Measurements from ENCODE around the gene SIK3. TPM values are rescaled to one million over a fixed set of nuclear protein-coding genes. Genes with fewer than 3 reads are reported as not detected.

The SIK3 gene
- total RNA-seq, 1 experiment from 2014 or later, result 31.4 TPM

GRCh38 chr11:116860303-116860702, 237.9 kb downstream of the SIK3 start:
- Histone ChIP-seq H2AK5ac (ENCODE audit: insufficient read length, low read length) (no peak overlapping the region), H3K79me1 (ENCODE audit: insufficient read depth, low read depth, low read length, poor library complexity, severe bottlenecking) (no peaks in the 10 kb centered on the region), H2BK5ac (ENCODE audit: insufficient read length, low read length) (no peak overlapping the region), H3K18ac (ENCODE audit: insufficient read length, low read depth, low read length) (no peak overlapping the region), H2BK12ac (ENCODE audit: insufficient read length, low read depth, low read length) (no peak overlapping the region), H2BK120ac (ENCODE audit: low read depth, low read length, poor library complexity, severe bottlenecking) (no peak overlapping the region), H3K4me1 (ENCODE audit: insufficient read depth, low read length) (no peaks in the 10 kb centered on the region), H2BK15ac (ENCODE audit: low read depth, low read length) (no peak overlapping the region), H3K79me2 (ENCODE audit: insufficient read depth, low read length) (no peaks in the 10 kb centered on the region), H4K8ac (replicated peaks; ENCODE audit: insufficient read length, low read depth, low read length) (no peak overlapping the region), H3K9me3 (ENCODE audit: control insufficient read depth, low read depth, low read length) (no peaks in the 10 kb centered on the region), H3K4me2 (ENCODE audit: insufficient read depth, insufficient read length, low read length) (no peak overlapping the region), H3K14ac (ENCODE audit: insufficient read depth, low read length) (no peak overlapping the region), H3K27me3 (ENCODE audit: insufficient read depth, low read length) (no peaks in the 10 kb centered on the region), H4K20me1 (ENCODE audit: control insufficient read depth, insufficient read depth, insufficient read length) (no peaks in the 10 kb centered on the region), H3K23me2 (ENCODE audit: insufficient read length, low read depth, low read length, poor library complexity, severe bottlenecking) (no peaks in the 10 kb centered on the region), H2BK20ac (ENCODE audit: low read depth, low read length, poor library complexity, severe bottlenecking) (no peak overlapping the region), H3K9ac (ENCODE audit: extremely low read depth, insufficient read length, low read length) (no peak overlapping the region), H3K4ac (ENCODE audit: low read depth, low read length) (no peak overlapping the region), H3T11ph (ENCODE audit: low read length) (no peak overlapping the region), H2AFZ (ENCODE audit: low read length) (no peak overlapping the region), H3K27ac (ENCODE audit: insufficient read length, low read depth, low read length) (no peak overlapping the region), H4K5ac (ENCODE audit: insufficient read length, low read depth, low read length) (no peak overlapping the region), H3K23ac (ENCODE audit: insufficient read length, low read depth, low read length) (no peak overlapping the region), H3K56ac (ENCODE audit: insufficient read length, low read depth, low read length) (no peak overlapping the region), H4K91ac (ENCODE audit: insufficient read length, low read depth, low read length) (no peak overlapping the region)
- no peaks in the 10 kb centered on the region for H3K27me3 Mint-ChIP-seq (ENCODE audit: low read depth)
- no peaks in the 10 kb centered on the region for H3K4me1 Mint-ChIP-seq
- no peaks in the 10 kb centered on the region for H3K9me3 Mint-ChIP-seq
- no peak for TF ChIP-seq CTCF (conservative IDR thresholded peaks at IDR 0.05)
- no peak for DNase-seq
- no CpG with 5 or more reads among the region's 6 CpGs for WGBS (ENCODE audit: extremely low coverage, insufficient read length, low lambda C conversion rate)
- no peak overlapping the region; a peak in 1 of 7 replicates for H3K27ac Mint-ChIP-seq
- peaks cover 18 to 72% (median 67%) of the 10 kb centered on the region in 3 experiments for H3K36me3 Mint-ChIP-seq (ENCODE audit: insufficient read depth in 1 of 3, low read depth in 3 of 3)
- H3K4me3 Mint-ChIP-seq, result no peak overlapping the region
